ENCODE results near the gene HOXB3.

Gene HOXB3

GRCh38 chr17:48586355-48587258 is 3.4 kb downstream of the HOXB3 start:
- DNase-seq (ENCODE audit: low read depth) = no peak

DNA sequence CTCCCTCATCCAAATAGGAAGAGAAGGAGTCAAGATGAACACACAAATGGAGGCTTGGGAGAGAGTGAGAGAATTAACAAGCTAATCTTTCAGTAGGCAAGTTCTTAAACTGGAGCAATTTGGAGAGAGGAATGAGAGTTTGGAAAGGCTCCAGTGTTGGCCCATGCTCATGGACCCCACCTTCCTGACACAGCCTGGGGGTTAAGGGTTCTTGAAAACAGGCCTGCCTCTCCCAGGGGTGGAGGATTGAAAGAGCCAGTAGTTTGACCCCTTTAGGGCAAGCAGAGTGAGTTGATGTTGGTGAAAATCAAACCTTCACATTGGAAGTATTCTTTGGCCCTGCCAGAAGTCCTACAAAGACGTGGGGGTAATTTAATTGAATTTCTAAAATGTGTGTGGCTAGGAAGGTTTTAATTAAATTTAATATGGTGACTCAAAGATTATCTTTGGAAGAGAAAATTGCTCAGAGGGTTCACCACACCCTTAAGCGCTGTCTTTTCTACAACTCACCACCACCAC is 5.8 kb downstream of the HOXB3 start:
- no peak for DNase-seq (ENCODE audit: low read depth)

- no peak for DNase-seq (ENCODE audit: low read depth)
These were observed 6.3 kb downstream of the HOXB3 start for GRCh38 chr17:48583708-48584222.

GRCh38 chr17:48582750-48583069 is 7.3 kb downstream of the HOXB3 start:
- DNase-seq (ENCODE audit: low read depth) = no peak

GRCh38 chr17:48579760-48580554 is 10.1 kb downstream of the HOXB3 start:
- no peak for DNase-seq (ENCODE audit: low read depth)

DNA sequence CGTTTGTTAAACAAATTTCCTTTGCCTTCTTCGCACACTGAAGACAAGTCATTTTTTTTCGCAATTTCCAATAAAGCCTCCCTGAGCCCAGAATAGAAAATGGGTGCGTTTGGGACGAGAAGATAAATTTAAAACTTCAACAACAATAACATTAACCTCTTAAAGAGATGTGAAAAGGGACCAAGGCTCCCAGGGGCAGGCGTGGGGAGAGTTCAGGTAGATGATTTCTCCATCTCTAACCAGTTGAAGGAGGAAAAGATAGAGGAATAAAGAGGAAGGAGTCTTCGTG is 10.6 kb downstream of the HOXB3 start:
- DNase-seq (ENCODE audit: low read depth) = no peak

- no peak for DNase-seq (ENCODE audit: low read depth)
These were observed 11.2 kb downstream of the HOXB3 start for GRCh38 chr17:48578616-48579470.

DNA sequence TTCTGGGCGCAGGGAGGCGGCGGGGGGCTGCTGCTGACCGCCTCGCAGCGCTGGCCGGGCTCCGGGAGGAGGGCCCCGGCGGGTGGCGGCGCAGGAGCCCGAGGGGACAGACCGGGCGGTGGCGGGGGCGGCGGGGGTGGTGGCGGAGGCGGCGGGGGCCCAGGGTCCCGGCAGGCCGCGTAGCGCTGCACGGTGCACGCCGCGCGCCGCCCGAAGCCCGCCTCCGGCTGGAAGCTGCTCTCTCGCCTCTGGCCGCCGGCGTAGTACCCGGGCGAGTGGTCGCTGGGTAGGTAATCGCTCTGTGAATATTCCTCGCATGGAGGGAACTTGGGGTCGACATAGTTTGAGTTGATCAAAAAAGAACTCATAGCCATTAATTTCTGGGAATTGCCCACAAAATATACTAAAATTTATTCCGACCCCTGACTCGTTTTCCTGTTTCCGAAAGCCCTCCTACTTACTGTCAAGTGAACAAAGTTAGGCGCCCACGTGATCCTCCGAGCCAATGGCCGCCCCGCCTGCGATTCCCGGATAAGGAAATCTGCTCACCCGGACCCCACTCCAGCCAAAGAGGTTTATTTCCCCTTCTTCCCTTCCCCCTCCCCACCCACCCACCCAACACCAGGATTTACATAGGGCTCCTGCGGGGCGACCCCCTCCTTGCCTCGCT is 12.0 kb downstream of the HOXB3 start, which contains the start of gene HOXB4:
TSS of gene HOXB4 (minus strand) at position 405 of the 670 bp plus-strand sequence. CDS start at position 374, 31 bp downstream.
- DNase-seq (ENCODE audit: low read depth) = no peak

GRCh38 chr17:48577330-48577945 is 12.6 kb downstream of the HOXB3 start:
- DNase-seq (ENCODE audit: low read depth) = no peak

DNA sequence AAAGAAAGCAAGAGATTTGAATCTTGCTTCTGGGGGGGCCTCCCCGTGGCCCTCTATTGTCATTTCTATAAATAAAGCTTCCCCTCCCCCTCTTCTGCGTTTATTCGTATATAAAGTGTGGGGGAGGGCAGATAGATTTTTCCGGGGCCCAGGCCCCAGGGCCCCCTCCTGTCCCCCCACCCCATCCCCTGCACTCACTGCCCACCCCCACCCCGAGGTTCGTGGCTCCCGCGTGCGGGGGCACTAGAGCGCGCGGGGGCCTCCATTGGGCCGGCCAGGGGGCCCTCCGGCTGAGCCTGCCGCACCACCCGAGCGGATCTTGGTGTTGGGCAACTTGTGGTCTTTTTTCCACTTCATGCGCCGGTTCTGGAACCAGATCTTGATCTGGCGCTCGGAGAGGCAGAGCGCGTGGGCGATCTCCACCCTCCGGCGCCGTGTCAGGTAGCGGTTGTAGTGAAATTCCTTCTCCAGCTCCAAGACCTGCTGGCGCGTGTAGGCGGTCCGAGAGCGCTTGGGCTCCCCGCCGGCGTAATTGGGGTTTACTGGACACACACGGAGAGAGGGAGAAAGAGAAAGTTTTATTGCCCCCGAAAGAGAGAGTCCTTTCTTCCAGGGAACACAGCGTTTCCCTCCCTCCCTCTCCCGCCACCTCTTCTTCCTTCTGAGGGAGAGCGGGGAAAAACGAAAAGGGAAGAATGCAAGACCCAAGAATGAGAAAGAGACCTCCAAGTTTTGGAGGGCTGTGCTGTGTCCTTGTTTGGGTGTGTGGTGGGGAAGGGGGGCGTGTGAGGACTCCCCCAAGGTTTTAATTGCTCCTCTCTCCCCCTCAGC is 13.3 kb downstream of the HOXB3 start:
- DNase-seq (ENCODE audit: low read depth) = no peak

DNA sequence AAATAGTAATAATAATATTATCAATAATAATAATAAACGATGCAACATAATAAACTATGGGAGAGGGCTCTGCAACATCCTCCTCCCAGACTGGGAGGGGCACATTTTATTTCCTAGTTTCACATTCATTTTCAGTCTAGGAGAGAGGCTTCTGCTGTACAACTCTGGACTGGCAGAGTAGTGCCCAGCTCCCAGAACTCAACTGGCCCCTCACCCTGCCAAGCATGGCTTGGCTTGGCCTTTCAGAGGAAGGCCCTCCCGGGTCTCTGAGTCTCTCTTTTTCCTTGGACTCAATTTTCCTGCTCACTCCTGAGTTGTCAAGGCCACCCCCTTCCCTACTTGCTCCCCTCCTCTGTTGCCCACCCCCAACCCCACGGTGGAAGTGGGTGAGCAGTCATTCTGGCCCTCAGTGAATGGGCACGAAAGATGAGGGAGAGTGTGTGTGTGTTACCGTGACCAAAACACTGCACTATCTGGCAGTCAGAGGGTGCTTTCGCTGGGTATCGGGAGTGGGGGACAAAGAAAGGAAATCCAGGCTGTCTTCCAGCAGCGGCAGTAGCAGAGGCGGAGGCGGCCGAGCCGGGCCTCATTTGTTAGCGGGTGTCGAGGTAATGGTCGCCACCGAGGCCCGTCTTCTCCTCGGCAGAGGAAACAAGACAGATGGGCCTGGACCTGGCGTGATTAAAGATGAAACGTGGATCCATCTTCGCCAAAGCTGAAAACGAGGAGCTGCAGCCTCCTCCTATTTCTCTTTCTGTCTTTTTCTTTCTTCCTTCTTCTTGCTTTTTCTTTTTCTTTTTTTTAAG is 14.2 kb downstream of the HOXB3 start:
- no peak for DNase-seq (ENCODE audit: low read depth)

- no peak for DNase-seq (ENCODE audit: low read depth)
These were observed 14.9 kb downstream of the HOXB3 start for GRCh38 chr17:48575066-48575582.

DNA sequence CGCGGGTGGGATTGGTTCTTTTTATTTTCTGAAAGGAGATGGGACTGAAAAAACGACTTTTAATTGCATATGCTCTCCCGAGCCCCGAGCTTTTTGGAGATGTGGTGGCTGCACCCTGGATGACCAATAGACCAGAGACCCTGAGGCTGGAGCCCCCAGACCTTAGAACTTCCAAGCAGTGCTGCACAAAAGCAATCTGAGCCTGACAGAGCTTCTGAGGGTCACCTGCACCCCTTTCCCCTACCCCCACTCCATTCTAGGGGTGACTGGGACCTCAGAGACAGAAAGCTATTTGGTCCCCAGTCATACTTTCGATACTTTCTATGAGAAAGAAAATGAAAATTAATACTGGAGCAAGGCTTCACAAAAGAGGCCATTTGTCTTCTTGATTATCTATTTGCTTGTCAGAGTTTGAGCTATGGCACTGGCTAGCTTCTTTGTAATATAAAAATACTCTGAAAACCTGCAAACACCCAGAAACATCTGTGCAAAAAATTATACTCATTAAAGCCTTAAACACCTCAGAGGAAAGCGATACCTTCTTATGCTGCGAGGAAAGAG is 15.5 kb downstream of the HOXB3 start:
- no peak for DNase-seq (ENCODE audit: low read depth)

GRCh38 chr17:48571826-48572417 is 18.1 kb downstream of the HOXB3 start:
- DNase-seq (ENCODE audit: low read depth) = no peak

- no peak for DNase-seq (ENCODE audit: low read depth)
These were observed 18.8 kb downstream of the HOXB3 start for GRCh38 chr17:48571024-48571818.

DNA sequence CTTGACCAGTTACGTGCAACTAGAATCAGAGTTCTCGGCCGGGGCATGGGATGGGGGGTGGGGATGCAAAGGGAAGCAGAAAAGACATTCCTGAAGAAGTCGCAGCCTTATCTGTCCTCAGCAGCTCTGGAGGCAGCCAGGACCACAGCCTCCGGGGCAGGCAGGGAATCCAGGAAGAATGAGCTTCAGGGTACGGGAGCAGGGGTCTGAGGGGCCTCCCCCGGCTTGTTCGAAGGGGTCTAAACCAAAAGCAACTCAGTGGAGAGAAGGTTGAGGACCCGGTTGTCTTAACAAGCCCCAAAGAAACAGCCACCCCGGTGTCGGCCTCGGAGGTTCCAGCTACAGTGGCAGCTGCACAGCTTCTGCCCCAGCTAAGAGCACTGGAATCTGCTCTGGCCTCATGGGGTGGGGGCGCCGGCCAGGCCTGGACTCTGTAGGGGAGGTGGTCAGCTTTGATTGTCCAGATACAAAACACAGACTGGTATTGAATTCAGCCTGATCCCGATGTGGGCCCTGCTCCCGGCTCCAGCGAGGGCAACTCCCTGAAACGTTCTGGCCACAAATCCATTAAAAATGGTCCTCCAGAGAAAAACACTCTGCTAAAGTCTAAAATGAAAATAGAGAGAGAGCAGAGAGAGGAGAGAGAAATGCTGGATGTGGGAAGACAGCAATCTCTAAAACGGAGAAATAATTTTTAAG is 19.6 kb downstream of the HOXB3 start:
- DNase-seq (ENCODE audit: low read depth) = no peak
